ENCODE results near the gene MACROH2A2. TPM values are rescaled to one million over a fixed set of nuclear protein-coding genes. Genes with fewer than 3 reads are reported as not detected.

Gene MACROH2A2
- total and polyA plus RNA-seq, 10 of the 15 experiments (the other 5 are each of a cell fraction or from before 2014, with no cell fraction given): 0.14 to 0.24 TPM; not detected in 8

DNA sequence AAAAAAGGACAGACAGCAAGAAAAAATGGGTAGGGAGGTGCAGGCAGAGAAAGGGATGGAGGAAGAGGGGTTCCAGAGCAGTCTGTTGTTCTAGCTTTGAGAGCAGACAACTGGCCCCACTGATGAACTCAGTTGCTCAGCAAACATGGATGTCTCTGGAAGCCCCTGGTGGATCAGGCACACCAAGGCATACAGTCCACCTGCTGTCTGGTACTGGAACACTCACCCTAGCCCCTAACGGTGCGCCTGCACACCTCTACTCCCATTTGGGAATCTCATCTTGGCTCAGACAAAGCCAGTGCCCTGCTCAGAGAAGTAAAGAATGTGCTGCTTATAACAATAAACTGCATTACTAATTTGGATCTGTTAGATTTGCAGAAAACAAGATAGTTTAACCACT, 7.7 kb downstream of the MACROH2A2 start:
- no peak for DNase-seq (ENCODE audit: low read depth, low spot score)
- H2AFZ ChIP-seq (ENCODE audit: control insufficient read depth, low read depth, low read length): no peak overlapping the region
- no peaks in the 10 kb centered on the region for H3K79me2 ChIP-seq (ENCODE audit: control insufficient read depth, insufficient read depth, low read length)
- TF ChIP-seq ZNF274 (IDR thresholded peaks at IDR 0.05; ENCODE audit: insufficient read depth, insufficient read length): no peak
- TF ChIP-seq, protein P1, sequence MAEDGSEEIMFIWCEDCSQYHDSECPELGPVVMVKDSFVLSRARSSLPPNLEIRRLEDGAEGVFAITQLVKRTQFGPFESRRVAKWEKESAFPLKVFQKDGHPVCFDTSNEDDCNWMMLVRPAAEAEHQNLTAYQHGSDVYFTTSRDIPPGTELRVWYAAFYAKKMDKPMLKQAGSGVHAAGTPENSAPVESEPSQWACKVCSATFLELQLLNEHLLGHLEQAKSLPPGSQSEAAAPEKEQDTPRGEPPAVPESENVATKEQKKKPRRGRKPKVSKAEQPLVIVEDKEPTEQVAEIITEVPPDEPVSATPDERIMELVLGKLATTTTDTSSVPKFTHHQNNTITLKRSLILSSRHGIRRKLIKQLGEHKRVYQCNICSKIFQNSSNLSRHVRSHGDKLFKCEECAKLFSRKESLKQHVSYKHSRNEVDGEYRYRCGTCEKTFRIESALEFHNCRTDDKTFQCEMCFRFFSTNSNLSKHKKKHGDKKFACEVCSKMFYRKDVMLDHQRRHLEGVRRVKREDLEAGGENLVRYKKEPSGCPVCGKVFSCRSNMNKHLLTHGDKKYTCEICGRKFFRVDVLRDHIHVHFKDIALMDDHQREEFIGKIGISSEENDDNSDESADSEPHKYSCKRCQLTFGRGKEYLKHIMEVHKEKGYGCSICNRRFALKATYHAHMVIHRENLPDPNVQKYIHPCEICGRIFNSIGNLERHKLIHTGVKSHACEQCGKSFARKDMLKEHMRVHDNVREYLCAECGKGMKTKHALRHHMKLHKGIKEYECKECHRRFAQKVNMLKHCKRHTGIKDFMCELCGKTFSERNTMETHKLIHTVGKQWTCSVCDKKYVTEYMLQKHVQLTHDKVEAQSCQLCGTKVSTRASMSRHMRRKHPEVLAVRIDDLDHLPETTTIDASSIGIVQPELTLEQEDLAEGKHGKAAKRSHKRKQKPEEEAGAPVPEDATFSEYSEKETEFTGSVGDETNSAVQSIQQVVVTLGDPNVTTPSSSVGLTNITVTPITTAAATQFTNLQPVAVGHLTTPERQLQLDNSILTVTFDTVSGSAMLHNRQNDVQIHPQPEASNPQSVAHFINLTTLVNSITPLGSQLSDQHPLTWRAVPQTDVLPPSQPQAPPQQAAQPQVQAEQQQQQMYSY (CRISPR knock-in tag; IDR thresholded peaks at IDR 0.05): no peak
- TF ChIP-seq MTA3 (IDR thresholded peaks at IDR 0.05; ENCODE audit: borderline replicate concordance, low read length): no peak
- no peak for TF ChIP-seq TCF7 (IDR thresholded peaks at IDR 0.05; ENCODE audit: borderline replicate concordance)
- no peak for TF ChIP-seq WRNIP1 (IDR thresholded peaks at IDR 0.05; ENCODE audit: borderline replicate concordance, low read depth, low read length)
- TF ChIP-seq KLF5 (IDR thresholded peaks at IDR 0.05; ENCODE audit: partially characterized antibody): no peak
- no peak for TF ChIP-seq SREBF1 (IDR thresholded peaks at IDR 0.05; ENCODE audit: low read length)
- no peak for TF ChIP-seq SUPT20H (IDR thresholded peaks at IDR 0.05; ENCODE audit: borderline replicate concordance, control insufficient read depth, low read depth, low read length)
- no peak for TF ChIP-seq EP300 (IDR thresholded peaks at IDR 0.05; ENCODE audit: borderline replicate concordance in 1 of 2, control insufficient read depth in 1 of 2, low read depth in 2 of 2, low read length in 2 of 2)
- TF ChIP-seq, protein P2, sequence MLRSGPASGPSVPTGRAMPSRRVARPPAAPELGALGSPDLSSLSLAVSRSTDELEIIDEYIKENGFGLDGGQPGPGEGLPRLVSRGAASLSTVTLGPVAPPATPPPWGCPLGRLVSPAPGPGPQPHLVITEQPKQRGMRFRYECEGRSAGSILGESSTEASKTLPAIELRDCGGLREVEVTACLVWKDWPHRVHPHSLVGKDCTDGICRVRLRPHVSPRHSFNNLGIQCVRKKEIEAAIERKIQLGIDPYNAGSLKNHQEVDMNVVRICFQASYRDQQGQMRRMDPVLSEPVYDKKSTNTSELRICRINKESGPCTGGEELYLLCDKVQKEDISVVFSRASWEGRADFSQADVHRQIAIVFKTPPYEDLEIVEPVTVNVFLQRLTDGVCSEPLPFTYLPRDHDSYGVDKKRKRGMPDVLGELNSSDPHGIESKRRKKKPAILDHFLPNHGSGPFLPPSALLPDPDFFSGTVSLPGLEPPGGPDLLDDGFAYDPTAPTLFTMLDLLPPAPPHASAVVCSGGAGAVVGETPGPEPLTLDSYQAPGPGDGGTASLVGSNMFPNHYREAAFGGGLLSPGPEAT (IDR thresholded peaks at IDR 0.05; ENCODE audit: low read depth): no peak
- TF ChIP-seq, protein P3, sequence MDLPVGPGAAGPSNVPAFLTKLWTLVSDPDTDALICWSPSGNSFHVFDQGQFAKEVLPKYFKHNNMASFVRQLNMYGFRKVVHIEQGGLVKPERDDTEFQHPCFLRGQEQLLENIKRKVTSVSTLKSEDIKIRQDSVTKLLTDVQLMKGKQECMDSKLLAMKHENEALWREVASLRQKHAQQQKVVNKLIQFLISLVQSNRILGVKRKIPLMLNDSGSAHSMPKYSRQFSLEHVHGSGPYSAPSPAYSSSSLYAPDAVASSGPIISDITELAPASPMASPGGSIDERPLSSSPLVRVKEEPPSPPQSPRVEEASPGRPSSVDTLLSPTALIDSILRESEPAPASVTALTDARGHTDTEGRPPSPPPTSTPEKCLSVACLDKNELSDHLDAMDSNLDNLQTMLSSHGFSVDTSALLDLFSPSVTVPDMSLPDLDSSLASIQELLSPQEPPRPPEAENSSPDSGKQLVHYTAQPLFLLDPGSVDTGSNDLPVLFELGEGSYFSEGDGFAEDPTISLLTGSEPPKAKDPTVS (IDR thresholded peaks at IDR 0.05; ENCODE audit: low read depth, low read length): no peak
- no peak for TF ChIP-seq BRCA1 (IDR thresholded peaks at IDR 0.05; ENCODE audit: low read depth, low read length)
- TF ChIP-seq, protein P4, sequence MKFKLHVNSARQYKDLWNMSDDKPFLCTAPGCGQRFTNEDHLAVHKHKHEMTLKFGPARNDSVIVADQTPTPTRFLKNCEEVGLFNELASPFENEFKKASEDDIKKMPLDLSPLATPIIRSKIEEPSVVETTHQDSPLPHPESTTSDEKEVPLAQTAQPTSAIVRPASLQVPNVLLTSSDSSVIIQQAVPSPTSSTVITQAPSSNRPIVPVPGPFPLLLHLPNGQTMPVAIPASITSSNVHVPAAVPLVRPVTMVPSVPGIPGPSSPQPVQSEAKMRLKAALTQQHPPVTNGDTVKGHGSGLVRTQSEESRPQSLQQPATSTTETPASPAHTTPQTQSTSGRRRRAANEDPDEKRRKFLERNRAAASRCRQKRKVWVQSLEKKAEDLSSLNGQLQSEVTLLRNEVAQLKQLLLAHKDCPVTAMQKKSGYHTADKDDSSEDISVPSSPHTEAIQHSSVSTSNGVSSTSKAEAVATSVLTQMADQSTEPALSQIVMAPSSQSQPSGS (IDR thresholded peaks at IDR 0.05; ENCODE audit: low read length): no peak
- TF ChIP-seq PAX5 (IDR thresholded peaks at IDR 0.05; ENCODE audit: borderline replicate concordance, low read depth, low read length): no peak
- TF ChIP-seq RAD21 (IDR thresholded peaks at IDR 0.05; ENCODE audit: insufficient read depth, low read depth, low read length): no peak
- no peak for TF ChIP-seq SMAD1 (IDR thresholded peaks at IDR 0.05; ENCODE audit: low read depth, partially characterized antibody)
- TF ChIP-seq MEF2A (IDR thresholded peaks at IDR 0.05; ENCODE audit: insufficient read depth, low read depth, low read length): no peak
- intact Hi-C loops (cut with micrococcal nuclease; ENCODE audit: unreplicated experiment) (no loop called here), in situ Hi-C loops (cut with MboI) (no loop called here)
- no peak overlapping the region for H3K27ac ChIP-seq (ENCODE audit: control insufficient read depth, insufficient read depth)
- CTCF ChIA-PET: interaction anchor here (1.5 kb wide), 1 partner anchor 11 kb away, joined by 3 read pairs; no protein-coding TSS in a partner anchor
- no peak for FAIRE-seq
- SMC1A ChIA-PET (ENCODE audit: uncharacterized antibody, unreplicated experiment): no interaction called here
- H3K4me2 ChIP-seq (ENCODE audit: control insufficient read depth, insufficient read depth): no peak overlapping the region
- H3K27me3 ChIP-seq (replicated peaks in 1 of 2; ENCODE audit: control insufficient read depth in 2 of 2, insufficient read depth in 2 of 2, low read length in 1 of 2): peaks cover 0 to 2% of the 10 kb centered on the region in 2 experiments; a peak in 2 of 4 replicates
- H3K9ac ChIP-seq (ENCODE audit: control insufficient read depth, insufficient read depth, low read length): no peak overlapping the region
- no TSS peak for BruUV-seq (replicated peaks)
- no peak for ATAC-seq
- H3K36me3 ChIP-seq (ENCODE audit: control insufficient read depth in 2 of 2, insufficient read depth in 2 of 2, low read length in 1 of 2): no peaks in the 10 kb centered on the region
- POLR2A ChIA-PET: no interaction called here
- no peaks in the 10 kb centered on the region for H3K4me1 ChIP-seq (ENCODE audit: control insufficient read depth, insufficient read depth, low read length)
- 9% methylated on average over 2 of the region's 2 CpGs for WGBS (ENCODE audit: insufficient coverage, insufficient replicate concordance, low lambda C conversion rate, missing lambda C conversion rate)
- no peaks in the 10 kb centered on the region for H3K9me3 ChIP-seq (replicated peaks; ENCODE audit: control insufficient read depth, insufficient read depth, low read length)
- H4K20me1 ChIP-seq (ENCODE audit: control insufficient read depth, insufficient read depth): no peaks in the 10 kb centered on the region
- RAD21 ChIA-PET (ENCODE audit: unreplicated experiment): no interaction called here
- H3K4me3 ChIP-seq: no peak overlapping the region

Data from GM12878 (cell line).